Osteoblast (primary cell): ENCODE results near the gene GLI3. TPM values are rescaled to one million over a fixed set of nuclear protein-coding genes. Genes with fewer than 3 reads are reported as not detected.
A peak's percentile ranks its signal among the peaks of the same experiment; 100 is the strongest.

Experiments
- DNase-seq: peaks from one replicate; pipeline ENCODE4 v3.0.0; 2011; ENCODE audit warnings: low spot score, mixed read lengths; ENCODE audit not compliant: insufficient read length; ENCODE audit errors: missing footprints
- H2AFZ ChIP-seq: 2 replicates; pipeline ENCODE4 v1.6.0; 2011; ENCODE audit warnings: mild to moderate bottlenecking, low read length
- H3K27ac ChIP-seq: 2 replicates; pipeline ENCODE4 v1.5.1; 2011; ENCODE audit warnings: mild to moderate bottlenecking, low read depth, low read length, moderate library complexity
- H3K27me3 ChIP-seq: 2 replicates; pipeline ENCODE4 v1.6.0; 2012; ENCODE audit warnings: mild to moderate bottlenecking, control low read depth, inconsistent platforms, low read length, moderate library complexity; ENCODE audit not compliant: insufficient read depth
- H3K36me3 ChIP-seq: 2 replicates; pipeline ENCODE4 v1.5.1; 2011; ENCODE audit warnings: mild to moderate bottlenecking, low read length, control low read depth, moderate library complexity; ENCODE audit not compliant: insufficient read depth
- H3K4me1 ChIP-seq: 2 replicates; pipeline ENCODE4 v1.5.1; 2011; ENCODE audit warnings: mild to moderate bottlenecking, low read length, control low read depth, moderate library complexity; ENCODE audit not compliant: insufficient read depth
- H3K4me2 ChIP-seq: 2 replicates; pipeline ENCODE4 v1.6.0; 2011; ENCODE audit warnings: mild to moderate bottlenecking, low read length; ENCODE audit not compliant: insufficient read depth
- H3K4me3 ChIP-seq: fragments of 200-600 bp; sonication (generic); 3 replicates; pipeline ENCODE4 v1.5.1; 2012; ENCODE audit warnings: mild to moderate bottlenecking, low read length, inconsistent platforms; ENCODE audit not compliant: insufficient read depth
- H3K79me2 ChIP-seq: 2 replicates; pipeline ENCODE4 v1.6.0; 2012; ENCODE audit warnings: mild to moderate bottlenecking, low read length, control low read depth, inconsistent platforms; ENCODE audit not compliant: insufficient read depth
- H3K9me3 ChIP-seq: 2 replicates; pipeline ENCODE4 v1.5.1; 2011; ENCODE audit warnings: low read depth, low read length, control low read depth
- H4K20me1 ChIP-seq: 2 replicates; pipeline ENCODE4 v1.6.0; 2012; ENCODE audit warnings: mild to moderate bottlenecking, low read length, control low read depth; ENCODE audit not compliant: insufficient read depth
- total RNA-seq: library from RNA; depleted of rRNA; stranded (reverse); fragments of >200 nt; gene quantifications from 2 replicates; pipeline ENCODE4 v1.2.3, GENCODE V29; 2012
- TF ChIP-seq, protein P1 (sequence below): IDR thresholded peaks from 2 replicates; pipeline ENCODE4 v1.5.1; 2011; ENCODE audit warnings: mild to moderate bottlenecking, low read depth, low read length, moderate library complexity; ENCODE audit errors: extremely low read depth

The GLI3 gene
- total RNA-seq, 1 donor: 11.9 TPM

DNA sequence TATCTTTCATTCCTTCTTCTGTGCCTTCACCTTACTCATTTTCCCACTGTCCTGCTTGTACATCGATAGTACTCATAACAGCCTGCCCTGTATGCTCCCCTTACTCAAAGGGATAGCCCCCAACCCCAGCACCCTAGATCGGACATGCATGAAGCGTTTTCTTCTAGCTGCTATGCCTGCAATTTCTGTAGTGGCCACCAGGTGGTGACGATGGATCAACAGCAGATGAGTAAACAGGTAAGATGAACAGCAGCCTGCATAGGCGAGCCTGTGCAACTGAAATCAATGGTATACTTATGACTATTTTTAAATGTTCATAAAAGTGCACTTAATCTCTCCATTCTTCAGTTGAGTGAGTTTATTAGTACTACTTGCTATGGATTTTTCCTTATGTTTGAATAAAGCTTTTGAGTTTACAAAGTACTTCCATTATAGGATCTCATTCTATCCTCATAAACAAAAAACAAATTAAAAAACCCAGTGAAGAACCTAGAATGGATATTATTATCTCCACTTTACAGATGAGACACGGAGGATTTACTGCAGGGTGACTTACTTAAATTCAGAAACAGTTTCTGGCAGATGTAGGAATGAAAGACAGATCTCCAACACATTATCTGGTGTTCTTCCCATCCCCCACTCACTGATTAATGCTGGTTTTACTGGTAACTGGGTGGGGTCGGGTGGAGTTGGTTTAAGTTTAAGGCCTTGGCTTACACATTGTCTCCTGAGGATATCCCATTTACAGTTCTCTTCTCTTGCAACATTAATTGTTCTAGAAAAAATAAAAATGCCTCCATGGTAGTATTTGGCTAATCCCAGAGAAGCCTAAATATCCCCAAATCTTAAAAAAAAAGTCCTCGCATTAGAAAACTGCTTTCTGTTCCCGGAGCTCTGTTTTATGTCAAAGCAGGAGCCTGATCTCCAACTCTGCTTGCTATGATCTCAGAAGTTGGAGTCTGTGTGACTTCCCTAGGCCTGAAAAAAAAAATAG lies 222.1 kb downstream of the GLI3 start:
- Histone ChIP-seq H3K27me3 (no peaks in the 10 kb centered on the region), H3K27ac (no peak overlapping the region), H2AFZ (no peak overlapping the region), H3K4me1 (no peaks in the 10 kb centered on the region), H3K9me3 (peaks cover 3% of the 10 kb centered on the region), H3K79me2 (no peaks in the 10 kb centered on the region), H3K4me3 (no peak overlapping the region), H3K4me2 (no peak overlapping the region), H3K36me3 (peaks cover 4% of the 10 kb centered on the region), H4K20me1 (no peaks in the 10 kb centered on the region)
- TF ChIP-seq, protein P1, sequence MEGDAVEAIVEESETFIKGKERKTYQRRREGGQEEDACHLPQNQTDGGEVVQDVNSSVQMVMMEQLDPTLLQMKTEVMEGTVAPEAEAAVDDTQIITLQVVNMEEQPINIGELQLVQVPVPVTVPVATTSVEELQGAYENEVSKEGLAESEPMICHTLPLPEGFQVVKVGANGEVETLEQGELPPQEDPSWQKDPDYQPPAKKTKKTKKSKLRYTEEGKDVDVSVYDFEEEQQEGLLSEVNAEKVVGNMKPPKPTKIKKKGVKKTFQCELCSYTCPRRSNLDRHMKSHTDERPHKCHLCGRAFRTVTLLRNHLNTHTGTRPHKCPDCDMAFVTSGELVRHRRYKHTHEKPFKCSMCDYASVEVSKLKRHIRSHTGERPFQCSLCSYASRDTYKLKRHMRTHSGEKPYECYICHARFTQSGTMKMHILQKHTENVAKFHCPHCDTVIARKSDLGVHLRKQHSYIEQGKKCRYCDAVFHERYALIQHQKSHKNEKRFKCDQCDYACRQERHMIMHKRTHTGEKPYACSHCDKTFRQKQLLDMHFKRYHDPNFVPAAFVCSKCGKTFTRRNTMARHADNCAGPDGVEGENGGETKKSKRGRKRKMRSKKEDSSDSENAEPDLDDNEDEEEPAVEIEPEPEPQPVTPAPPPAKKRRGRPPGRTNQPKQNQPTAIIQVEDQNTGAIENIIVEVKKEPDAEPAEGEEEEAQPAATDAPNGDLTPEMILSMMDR: peak; percentile 59
- DNase-seq: no peak

DNA sequence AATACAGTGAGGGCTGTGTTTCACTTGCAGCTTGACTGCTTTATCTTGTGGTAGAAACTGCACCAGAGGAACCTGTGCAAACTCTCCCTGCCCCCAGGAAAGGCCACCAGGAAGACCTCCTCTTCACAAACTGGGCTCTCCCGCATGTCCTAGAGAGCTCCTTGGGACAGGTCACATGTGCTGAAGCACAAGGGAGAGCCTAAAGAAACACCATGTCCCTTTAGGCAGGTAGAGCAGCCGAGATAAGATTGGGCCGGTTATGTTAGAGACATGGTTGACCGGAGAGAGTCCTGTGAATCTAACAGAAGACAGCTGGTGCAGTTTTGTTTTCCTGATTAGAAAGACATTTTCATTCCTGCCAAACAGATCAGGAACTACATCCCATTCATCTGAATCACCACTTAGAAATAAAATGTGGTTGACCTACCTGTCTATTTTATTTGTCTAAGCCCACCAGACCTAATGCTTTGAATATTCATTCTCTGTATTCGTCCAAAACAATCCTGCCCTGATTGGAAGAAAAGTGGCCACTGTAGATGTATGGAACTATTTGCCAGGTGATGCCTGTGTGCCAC lies 224.1 kb downstream of the GLI3 start:
- no peak for DNase-seq
- Histone ChIP-seq H3K4me1 (no peaks in the 10 kb centered on the region), H3K36me3 (peaks cover 4% of the 10 kb centered on the region), H2AFZ (no peak overlapping the region), H4K20me1 (no peaks in the 10 kb centered on the region), H3K27me3 (no peaks in the 10 kb centered on the region), H3K27ac (no peak overlapping the region), H3K9me3 (peaks cover 3% of the 10 kb centered on the region), H3K79me2 (no peaks in the 10 kb centered on the region), H3K4me3 (no peak overlapping the region), H3K4me2 (no peak overlapping the region)
- TF ChIP-seq, protein P1: no peak

DNA sequence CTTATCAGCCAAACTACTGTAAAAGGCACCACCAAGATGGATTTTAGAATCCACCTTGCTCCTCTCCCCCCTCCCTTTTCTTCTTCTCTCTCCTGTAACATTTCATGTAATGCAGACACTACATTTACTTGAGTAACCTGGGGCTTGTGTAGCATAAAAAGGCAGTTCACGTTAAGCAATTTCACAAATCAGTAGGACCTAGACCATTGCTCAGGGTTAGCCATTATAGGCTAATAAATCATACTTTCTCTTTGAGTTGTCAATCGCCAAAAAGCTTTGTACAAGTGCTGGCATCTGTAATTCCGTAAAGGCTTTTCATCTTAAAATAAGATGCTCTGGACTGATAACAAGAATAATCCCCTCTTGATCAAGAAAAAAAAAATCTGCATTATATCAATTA lies 224.7 kb downstream of the GLI3 start:
- H3K27me3 ChIP-seq: no peaks in the 10 kb centered on the region
- no peaks in the 10 kb centered on the region for H3K4me1 ChIP-seq
- no peaks in the 10 kb centered on the region for H3K79me2 ChIP-seq
- H3K27ac ChIP-seq: no peak overlapping the region
- TF ChIP-seq, protein P1: no peak
- DNase-seq: no peak
- H4K20me1 ChIP-seq: no peaks in the 10 kb centered on the region
- H3K36me3 ChIP-seq: peaks cover 4% of the 10 kb centered on the region
- no peak overlapping the region for H3K4me2 ChIP-seq
- H2AFZ ChIP-seq: no peak overlapping the region
- no peak overlapping the region for H3K4me3 ChIP-seq
- peaks cover 3% of the 10 kb centered on the region for H3K9me3 ChIP-seq

DNA sequence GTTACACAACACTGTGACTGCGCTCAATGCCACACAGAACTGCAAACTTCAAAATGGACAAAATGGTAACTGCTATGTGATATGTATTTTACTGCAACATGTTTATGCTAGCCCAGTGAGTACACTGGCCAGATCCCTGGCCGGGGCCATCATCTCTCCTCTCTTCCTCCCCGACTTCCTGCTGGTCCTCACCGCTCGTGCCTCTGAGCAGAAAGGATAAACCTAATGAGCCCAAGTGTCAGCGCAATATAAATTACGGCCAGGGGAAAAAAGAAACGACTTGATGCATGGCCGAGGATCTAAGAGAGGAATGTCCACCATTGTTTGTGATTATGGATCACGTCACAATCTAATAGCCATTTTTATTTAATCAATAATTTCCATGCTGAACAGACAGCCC lies 225.2 kb downstream of the GLI3 start:
- peaks cover 3% of the 10 kb centered on the region for H3K9me3 ChIP-seq
- no peak overlapping the region for H3K27ac ChIP-seq
- H3K79me2 ChIP-seq: no peaks in the 10 kb centered on the region
- DNase-seq: no peak
- H2AFZ ChIP-seq: no peak overlapping the region
- TF ChIP-seq, protein P1: no peak
- H3K4me3 ChIP-seq: no peak overlapping the region
- peaks cover 4% of the 10 kb centered on the region for H3K36me3 ChIP-seq
- no peaks in the 10 kb centered on the region for H3K4me1 ChIP-seq
- H4K20me1 ChIP-seq: no peaks in the 10 kb centered on the region
- H3K27me3 ChIP-seq: no peaks in the 10 kb centered on the region
- H3K4me2 ChIP-seq: no peak overlapping the region
